Subcutaneous adipose tissue (tissue), 4 donors: Measurements from ENCODE around the gene NANOS2. TPM values are rescaled to one million over a fixed set of nuclear protein-coding genes. Genes with fewer than 3 reads are reported as not detected.

Experiments
- CTCF ChIP-seq: fragments of 450-650 bp; IDR thresholded peaks from one replicate; pipeline ENCODE4 v1.5.1; 2016; ENCODE audit warnings: low read depth, mild to moderate bottlenecking, control low read depth, antibody characterized with exemption, moderate library complexity
- total RNA-seq, 4 donors: library from RNA; depleted of rRNA; stranded (reverse); fragments of >200 nt; gene quantifications; one replicate each; pipeline ENCODE4 v1.1.0, GENCODE V29; 2016

The NANOS2 gene
- total RNA-seq, 4 donors from 2014 or later: not detected

- no peak for TF ChIP-seq CTCF
Measured at GRCh38 chr19:45887200-45887710, 27.3 kb downstream of the NANOS2 start.

GRCh38 chr19:45886427-45887199, 28.0 kb downstream of the NANOS2 start:
- TF ChIP-seq CTCF: no peak

GRCh38 chr19:45885556-45886426, 28.8 kb downstream of the NANOS2 start, which contains the start of gene IRF2BP1:
IRF2BP1 (minus strand) TSS chr19:45886141; CDS start chr19:45885774, 367 bp downstream.
- no peak for TF ChIP-seq CTCF

GRCh38 chr19:45884682-45885555, 29.7 kb downstream of the NANOS2 start:
- no peak for TF ChIP-seq CTCF

GRCh38 chr19:45883881-45884681, 30.5 kb downstream of the NANOS2 start:
- TF ChIP-seq CTCF: no peak

- no peak for TF ChIP-seq CTCF
Measured at GRCh38 chr19:45883586-45883880, 31.0 kb downstream of the NANOS2 start.
